Large intestine (tissue), 3 donors: ENCODE data around the gene MRPS14. TPM values are rescaled to one million over a fixed set of nuclear protein-coding genes. Genes with fewer than 3 reads are reported as not detected.
"Not testable (repeated sequence)": the region's sequence is repeated elsewhere in the genome, so short reads cannot be mapped to it uniquely, and the experiment has no call there.

Experiments
- DNase-seq, 2 donors: peaks; one replicate each; pipeline versions ENCODE4 v3.0.0 to v3.0.0-alpha.2; 2013
- H3K27ac ChIP-seq: one replicate; pipeline ENCODE4 v1.5.1; 2013; ENCODE audit warnings: low read length
- H3K27me3 ChIP-seq: 2 replicates; pipeline ENCODE4 v1.6.1; 2013; ENCODE audit warnings: low read length; ENCODE audit not compliant: control insufficient read depth, insufficient read depth
- H3K36me3 ChIP-seq: 2 replicates; pipeline ENCODE4 v1.6.1; 2013; ENCODE audit warnings: low read length; ENCODE audit not compliant: control insufficient read depth, insufficient read depth
- H3K4me1 ChIP-seq: one replicate; pipeline ENCODE4 v1.6.1; 2013; ENCODE audit warnings: low read length; ENCODE audit not compliant: control insufficient read depth, insufficient read depth
- H3K4me3 ChIP-seq: one replicate; pipeline ENCODE4 v1.5.1; 2013; ENCODE audit warnings: low read length
- H3K9me3 ChIP-seq: one replicate; pipeline ENCODE4 v1.6.1; 2013; ENCODE audit warnings: mild to moderate bottlenecking, low read depth, low read length, moderate library complexity; ENCODE audit not compliant: control insufficient read depth
- WGBS: methylation state at CpG from one replicate; pipeline ENCODE4 v1.1.5; 2013; ENCODE audit warnings: low lambda C conversion rate; ENCODE audit not compliant: insufficient coverage; 5-methylcytosine and 5-hydroxymethylcytosine counted together
- polyA plus RNA-seq: library from polyadenylated mRNA; unstranded; fragments of 120-200 nt; gene quantifications from one replicate; pipeline ENCODE4 v1.2.1, GENCODE V29; 2013

Gene MRPS14
- polyA plus RNA-seq, 1 donor = 32.8 TPM

DNA sequence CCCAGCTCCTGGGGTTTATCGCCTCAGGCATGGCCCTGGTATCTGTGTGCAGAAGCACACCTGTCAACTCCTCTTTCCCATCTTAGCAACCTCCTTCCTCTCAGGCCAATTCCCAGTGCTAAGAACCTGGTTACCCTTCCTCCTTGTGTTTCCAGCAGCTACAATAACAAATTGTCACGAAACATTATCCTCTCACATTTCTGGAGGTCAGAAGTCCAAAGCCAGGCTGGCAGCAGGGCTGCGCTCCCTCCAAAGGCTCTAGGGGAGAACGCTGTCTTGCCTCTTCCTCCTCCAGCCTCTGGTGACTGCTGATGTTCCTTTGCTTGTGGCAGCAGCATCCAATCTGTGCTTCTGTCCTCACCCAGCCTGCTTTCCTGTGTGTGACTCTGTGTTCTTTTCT lies 10.7 kb upstream of the MRPS14 start:
- no peaks in the 10 kb centered on the region for H3K27me3 ChIP-seq
- no peak for DNase-seq
- no peaks in the 10 kb centered on the region for H3K9me3 ChIP-seq
- no peak overlapping the region for H3K4me3 ChIP-seq
- no CpG with 5 or more reads among the region's 4 CpGs for WGBS
- H3K36me3 ChIP-seq = no peaks in the 10 kb centered on the region
- H3K27ac ChIP-seq = no peak overlapping the region
- H3K4me1 ChIP-seq = peaks cover 1% of the 10 kb centered on the region

DNA sequence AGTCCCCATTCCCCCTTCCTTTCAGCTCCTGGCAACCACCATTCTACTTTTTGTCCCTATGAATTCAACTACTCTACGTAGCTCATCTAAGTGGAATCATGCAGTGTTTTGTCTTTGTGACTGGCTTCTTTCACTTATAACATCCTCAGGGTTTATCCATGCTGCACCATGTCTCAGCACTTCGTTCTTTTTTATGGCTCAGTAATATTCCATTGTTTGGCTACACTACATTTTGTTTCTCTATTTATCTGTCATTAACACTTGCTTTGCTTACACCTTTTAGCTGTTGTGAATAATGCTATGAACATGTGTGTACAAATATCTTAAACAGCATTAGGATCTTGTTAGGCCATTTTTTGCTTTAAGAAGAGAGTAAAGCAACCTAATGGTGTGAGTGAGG lies 1.5 kb upstream of the MRPS14 start:
- Histone ChIP-seq H3K9me3 (no peaks in the 10 kb centered on the region), H3K27me3 (no peaks in the 10 kb centered on the region), H3K4me3 (no peak overlapping the region), H3K27ac (no peak overlapping the region), H3K4me1 (peaks cover 2% of the 10 kb centered on the region), H3K36me3 (peaks cover 6% of the 10 kb centered on the region)
- WGBS = 85% methylated on average over 2 of the region's 2 CpGs
- no peak for DNase-seq

DNA sequence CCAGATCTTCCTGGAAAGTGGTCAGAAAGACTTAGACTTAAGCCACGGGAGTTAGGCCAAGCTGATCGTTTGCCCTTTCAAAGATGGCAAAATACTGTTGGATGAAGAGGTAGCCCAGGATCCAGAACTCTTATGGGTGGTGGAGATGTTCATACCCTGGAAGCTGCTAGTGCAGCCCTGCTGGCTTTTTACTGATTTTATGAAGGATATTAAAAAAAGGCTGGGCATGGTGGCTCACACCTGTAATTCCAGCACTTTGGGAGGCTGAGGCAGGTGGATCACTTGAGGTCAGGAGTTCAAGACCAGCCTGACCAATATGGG lies 657 bp upstream of the MRPS14 start:
- H3K36me3 ChIP-seq, DNase-seq, H3K9me3 ChIP-seq, H3K27me3 ChIP-seq, H3K4me1 ChIP-seq: not testable (repeated sequence)
- H3K27ac ChIP-seq = peak overlapping the region; percentile 69
- WGBS = 100% methylated on average over 1 of the region's 2 CpGs
- H3K4me3 ChIP-seq = peak overlapping the region; percentile 68

DNA sequence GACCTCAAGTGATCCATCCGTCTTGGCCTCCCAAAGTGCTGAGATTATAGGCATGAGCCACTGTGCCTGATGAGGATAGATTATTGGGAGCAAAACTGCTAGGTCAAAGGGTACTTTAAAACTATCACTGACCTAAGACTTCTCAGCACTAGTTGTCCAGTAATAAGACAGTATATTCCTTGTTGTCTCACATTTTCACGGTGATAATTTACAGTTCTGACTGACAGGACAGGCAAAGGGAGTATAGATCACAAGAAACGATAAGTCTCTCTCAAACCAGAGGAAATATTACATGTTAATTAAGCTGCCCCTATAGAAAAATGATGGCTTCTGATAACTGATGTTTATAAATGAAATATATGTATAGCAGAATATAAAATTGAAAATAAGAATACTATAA lies 3.7 kb downstream of the MRPS14 start:
- WGBS = 82% methylated on average over 2 of the region's 3 CpGs
- no peaks in the 10 kb centered on the region for H3K27me3 ChIP-seq
- H3K9me3 ChIP-seq = no peaks in the 10 kb centered on the region
- no peak overlapping the region for H3K27ac ChIP-seq
- no peak for DNase-seq
- H3K4me3 ChIP-seq = no peak overlapping the region
- H3K36me3 ChIP-seq = peaks cover 36% of the 10 kb centered on the region
- H3K4me1 ChIP-seq = no peaks in the 10 kb centered on the region

DNA sequence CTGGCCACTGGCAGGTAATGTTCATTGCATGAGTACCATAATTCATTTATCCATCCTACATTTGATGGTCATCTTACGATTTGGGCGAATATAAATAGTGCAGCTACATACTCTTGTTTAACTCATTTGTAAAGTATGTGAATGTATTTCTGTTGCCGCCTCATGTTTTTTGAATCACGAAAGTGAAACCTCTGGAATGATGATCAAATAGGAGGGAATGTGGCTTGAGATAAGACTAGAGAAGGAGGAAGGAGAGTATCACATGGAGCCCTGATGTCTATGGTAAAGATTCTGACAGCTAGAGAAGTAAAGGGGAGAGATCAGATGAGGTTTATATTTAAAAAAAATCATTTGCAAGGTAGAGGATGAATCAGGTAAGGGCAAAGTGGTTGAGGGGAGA lies 8.0 kb downstream of the MRPS14 start:
- no peak for DNase-seq
- H3K36me3 ChIP-seq = peaks cover 66% of the 10 kb centered on the region
- 81% methylated on average over 3 of the region's 4 CpGs for WGBS

DNA sequence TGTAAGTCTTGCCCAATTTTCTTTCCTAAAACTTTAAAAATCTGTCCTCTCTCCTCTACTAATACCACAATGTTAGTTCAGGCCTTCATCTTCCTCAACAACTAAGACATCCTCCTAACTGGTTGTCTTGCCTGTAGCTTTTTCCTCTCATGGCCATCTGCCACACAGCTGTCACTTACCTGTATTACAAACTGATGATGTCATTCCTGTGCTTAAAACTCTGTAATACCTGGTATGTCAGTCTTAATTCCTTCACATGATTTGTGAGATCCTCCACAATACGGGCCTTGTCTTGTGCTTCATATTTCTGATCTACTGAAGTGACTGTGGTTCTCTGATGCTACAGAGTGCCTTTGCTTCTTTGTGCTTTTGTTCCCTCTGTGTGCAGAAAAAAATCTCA lies 9.8 kb downstream of the MRPS14 start:
- no peak overlapping the region for H3K4me3 ChIP-seq
- 100% methylated on average over 1 of the region's 1 CpG for WGBS
- H3K27ac ChIP-seq = no peak overlapping the region
- H3K4me1 ChIP-seq = no peaks in the 10 kb centered on the region
- H3K27me3 ChIP-seq = no peaks in the 10 kb centered on the region
- DNase-seq = no peak
- H3K36me3 ChIP-seq = peaks cover 69% of the 10 kb centered on the region
- H3K9me3 ChIP-seq = no peaks in the 10 kb centered on the region

More for the DNA sequence above, 8.0 kb downstream of the MRPS14 start:
- H3K27me3 ChIP-seq = no peaks in the 10 kb centered on the region
- H3K9me3 ChIP-seq = no peaks in the 10 kb centered on the region
- H3K4me3 ChIP-seq = no peak overlapping the region
- H3K27ac ChIP-seq = no peak overlapping the region
- no peaks in the 10 kb centered on the region for H3K4me1 ChIP-seq

DNA sequence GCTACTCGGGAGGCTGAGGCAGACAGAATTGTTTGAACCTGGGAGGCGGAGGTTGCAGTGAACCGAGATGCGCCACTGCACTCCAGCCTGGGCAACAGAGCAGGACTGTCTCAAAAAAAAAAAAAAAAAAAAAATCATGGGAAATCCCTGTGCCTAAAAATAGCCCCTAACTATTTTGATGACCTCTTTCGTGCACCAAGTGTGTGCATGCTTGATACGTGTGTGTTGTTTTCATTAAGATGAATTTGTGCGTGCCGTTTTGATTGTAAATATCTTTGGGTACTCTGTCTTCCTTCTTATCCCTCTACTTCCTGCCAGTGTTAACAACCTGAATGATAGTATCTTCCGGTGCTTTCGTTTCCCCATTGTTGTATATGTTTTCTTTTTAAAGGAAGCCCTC lies 13.7 kb downstream of the MRPS14 start:
- Histone ChIP-seq H3K9me3 (no peaks in the 10 kb centered on the region), H3K4me3 (no peak overlapping the region), H3K27ac (no peak overlapping the region), H3K4me1 (no peaks in the 10 kb centered on the region), H3K36me3 (peaks cover 67% of the 10 kb centered on the region), H3K27me3 (no peaks in the 10 kb centered on the region)
- WGBS = 100% methylated on average over 3 of the region's 10 CpGs
- DNase-seq = no peak

DNA sequence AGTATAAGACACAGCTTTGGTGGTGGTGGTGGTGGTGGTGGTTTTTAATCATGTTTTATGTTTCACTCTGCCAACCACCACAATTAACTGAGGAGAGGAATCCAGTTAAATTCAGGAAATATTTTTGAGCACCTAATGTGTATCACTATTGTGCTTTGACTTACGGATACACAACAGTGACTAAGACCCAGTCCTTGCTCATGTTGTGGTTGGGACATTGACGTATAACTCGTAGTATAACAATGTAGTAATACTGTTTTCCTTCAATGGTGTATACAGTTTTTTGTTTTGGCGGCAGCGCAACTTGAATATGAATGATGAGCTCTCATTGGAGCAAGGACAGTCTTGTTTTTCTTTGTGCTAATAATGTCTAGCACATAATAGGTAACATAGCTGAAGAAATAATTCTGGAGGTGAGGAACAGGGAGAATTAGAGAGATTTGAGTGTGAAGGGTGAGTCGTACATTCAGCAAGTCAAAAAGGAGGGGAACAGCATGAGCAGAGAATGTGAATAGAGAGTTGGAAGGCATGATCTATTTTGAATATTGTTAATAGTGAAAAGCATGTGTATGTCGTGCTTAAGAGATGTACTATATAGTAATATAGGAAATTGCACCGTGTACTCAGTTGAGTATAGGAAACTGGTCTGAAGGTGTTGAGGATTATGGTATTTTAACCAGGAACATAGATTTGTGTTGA lies 18.0 kb downstream of the MRPS14 start:
- H3K4me3 ChIP-seq = no peak overlapping the region
- H3K4me1 ChIP-seq = no peaks in the 10 kb centered on the region
- WGBS = 100% methylated on average over 5 of the region's 8 CpGs

DNA sequence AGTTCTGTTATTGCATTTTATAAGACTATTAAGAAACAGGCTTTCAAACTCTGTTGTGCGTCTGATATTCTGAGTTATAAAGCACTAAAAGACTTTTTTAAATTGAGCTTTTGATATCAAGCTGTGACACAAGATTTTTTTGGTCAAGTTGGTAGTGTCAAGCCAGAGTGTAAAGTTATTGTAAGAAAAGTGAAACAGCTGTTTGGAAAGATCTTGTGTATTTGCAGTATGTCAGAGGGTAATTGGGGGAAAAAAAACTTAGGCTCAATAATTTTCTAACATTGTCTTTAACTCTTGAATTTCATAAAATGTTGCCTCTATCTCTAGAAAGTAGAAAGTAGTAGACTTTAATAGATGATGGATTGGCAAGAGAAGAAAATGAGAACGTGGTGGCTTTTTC lies 19.7 kb downstream of the MRPS14 start:
- H3K27ac ChIP-seq = no peak overlapping the region
- H3K9me3 ChIP-seq = no peaks in the 10 kb centered on the region
- 80% methylated on average over 2 of the region's 2 CpGs for WGBS
- H3K4me1 ChIP-seq = no peaks in the 10 kb centered on the region
- DNase-seq = no peak
- peaks cover 28% of the 10 kb centered on the region for H3K36me3 ChIP-seq
- H3K27me3 ChIP-seq = no peaks in the 10 kb centered on the region
- H3K4me3 ChIP-seq = no peak overlapping the region

More for the DNA sequence above, 18.0 kb downstream of the MRPS14 start:
- DNase-seq = no peak
- Histone ChIP-seq H3K27me3 (no peaks in the 10 kb centered on the region), H3K36me3 (peaks cover 33% of the 10 kb centered on the region), H3K9me3 (no peaks in the 10 kb centered on the region), H3K27ac (no peak overlapping the region)

DNA sequence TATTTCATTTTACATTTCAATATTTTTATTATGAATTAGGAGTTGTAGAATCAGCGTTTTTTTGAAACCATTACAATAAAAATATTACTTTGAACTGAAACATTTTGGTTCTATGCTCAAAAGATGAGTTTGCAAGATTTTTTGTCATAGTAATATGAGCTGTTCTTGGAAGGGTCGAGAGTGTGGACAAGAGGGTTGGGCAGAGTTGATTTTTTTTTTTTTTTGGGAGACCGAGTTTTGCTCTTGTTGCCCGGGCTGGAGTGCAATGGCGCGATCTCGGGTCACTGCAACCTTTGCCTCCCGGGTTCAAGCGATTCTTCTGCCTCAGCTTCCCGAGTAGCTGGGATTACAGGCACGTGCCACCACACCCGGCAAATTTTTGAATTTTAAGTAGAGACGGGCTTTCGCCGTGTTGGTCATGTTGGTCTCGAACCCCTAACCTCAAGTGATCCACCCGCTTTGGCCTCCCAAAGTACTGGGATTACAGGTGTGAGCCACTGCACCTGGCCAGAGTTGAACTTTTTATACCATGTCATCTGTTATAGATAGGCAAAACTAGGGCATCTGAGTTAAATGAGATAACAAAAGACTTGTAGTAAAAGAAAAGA lies 20.2 kb downstream of the MRPS14 start:
- H3K9me3 ChIP-seq = no peaks in the 10 kb centered on the region
- WGBS = 80% methylated on average over 2 of the region's 17 CpGs
- H3K27me3 ChIP-seq = no peaks in the 10 kb centered on the region
- peaks cover 3% of the 10 kb centered on the region for H3K4me1 ChIP-seq
- no peak overlapping the region for H3K27ac ChIP-seq
- DNase-seq = no peak
- no peak overlapping the region for H3K4me3 ChIP-seq
- peaks cover 25% of the 10 kb centered on the region for H3K36me3 ChIP-seq

DNA sequence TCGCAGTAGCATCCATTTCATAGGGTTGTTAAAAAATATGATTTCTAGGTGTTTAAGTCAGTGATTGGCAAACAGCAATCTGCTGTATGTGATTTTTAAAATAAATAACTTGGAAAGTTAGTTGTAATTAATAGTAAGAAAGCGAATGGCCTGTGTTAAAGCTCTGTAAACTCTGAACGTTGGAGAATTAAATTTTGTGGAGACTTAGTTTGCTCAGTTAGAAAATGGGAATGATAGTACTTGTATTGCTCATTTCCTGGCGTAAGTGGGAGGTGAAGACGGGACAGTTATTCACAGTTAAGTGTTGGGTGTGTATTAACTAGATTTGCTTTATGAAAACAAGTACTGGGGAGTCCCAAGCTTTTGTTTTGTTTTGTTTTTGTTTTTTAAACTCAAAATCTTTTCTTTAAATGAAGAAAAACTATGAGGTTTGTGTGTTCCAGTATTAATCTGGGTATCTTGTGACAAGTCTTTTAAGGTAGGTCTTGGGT lies 22.5 kb downstream of the MRPS14 start:
- peak in 1 of 2 donors; percentile 14 for DNase-seq
- peaks cover 14% of the 10 kb centered on the region for H3K4me1 ChIP-seq
- WGBS = 0% methylated on average over 2 of the region's 5 CpGs
- no peaks in the 10 kb centered on the region for H3K9me3 ChIP-seq
- peak overlapping the region; percentile 86 for H3K4me3 ChIP-seq
- H3K27ac ChIP-seq = peak overlapping the region; percentile 91
- H3K36me3 ChIP-seq = peaks cover 11% of the 10 kb centered on the region
- H3K27me3 ChIP-seq = no peaks in the 10 kb centered on the region
